HL-60 (cell line): ENCODE data around the gene XIRP1.

ENCODE experiments used
- DNase-seq, 2 experiments: peaks; one replicate each; pipeline ENCODE4 v3.0.0-alpha.2; 2010 to 2020; ENCODE audit warnings: low read depth in 1 of 2, low spot score in 1 of 2
- H3K27ac ChIP-seq: fragments of 250-450 bp; sonication (Bioruptor Pico); replicated peaks from 2 replicates; pipeline ENCODE4 v1.5.1; 2020; ENCODE audit warnings: mild to moderate bottlenecking, moderate library complexity
- H3K27me3 ChIP-seq: fragments of 250-450 bp; sonication (Bioruptor Pico); 2 replicates; pipeline ENCODE4 v1.5.1; 2021; ENCODE audit warnings: mild to moderate bottlenecking, moderate library complexity; ENCODE audit not compliant: insufficient read depth, poor library complexity, severe bottlenecking
- H3K4me3 ChIP-seq: replicated peaks from 2 replicates; pipeline ENCODE4 v1.5.1; 2011; ENCODE audit warnings: mild to moderate bottlenecking, control low read depth, low read length; ENCODE audit not compliant: insufficient read depth
- CTCF ChIP-seq: IDR thresholded peaks from one replicate; pipeline ENCODE4 v1.5.1; 2011; ENCODE audit warnings: low read length, control low read depth, inconsistent platforms; ENCODE audit not compliant: insufficient read depth
- GABPA ChIP-seq: IDR thresholded peaks from 2 replicates; pipeline ENCODE4 v1.6.1; 2012; ENCODE audit warnings: low read depth
- POLR2AphosphoS5 ChIP-seq: IDR thresholded peaks from 2 replicates; pipeline ENCODE4 v1.6.1; 2012; ENCODE audit warnings: low read depth
- REST ChIP-seq: IDR thresholded peaks from 2 replicates; pipeline ENCODE4 v1.6.1; 2012; ENCODE audit warnings: low read depth; ENCODE audit not compliant: insufficient replicate concordance
- SPI1 ChIP-seq: IDR thresholded peaks from 2 replicates; pipeline ENCODE4 v1.6.1; 2012; ENCODE audit warnings: low read depth, mild to moderate bottlenecking, borderline replicate concordance

The XIRP1 gene

GRCh38 chr3:39149059-39149455, 43.3 kb downstream of the XIRP1 start:
- Histone ChIP-seq H3K4me3 (no peak overlapping the region), H3K27me3 (no peaks in the 10 kb centered on the region), H3K27ac (peak overlapping the region; percentile 88)
- no peak for DNase-seq
- no peak for TF ChIP-seq CTCF
- no peak for TF ChIP-seq SPI1
- TF ChIP-seq POLR2AphosphoS5, result no peak
- TF ChIP-seq REST, result no peak
- TF ChIP-seq GABPA, result no peak

- Histone ChIP-seq H3K27ac (peak overlapping the region; percentile 88), H3K4me3 (no peak overlapping the region), H3K27me3 (no peaks in the 10 kb centered on the region)
- peak in 1 of 2 experiments; percentile 70 for DNase-seq
- TF ChIP-seq CTCF (no peak), SPI1 (peak; percentile 64; the same call in 1 of the 2 replicates)
Measured at GRCh38 chr3:39148435-39149058, 43.8 kb downstream of the XIRP1 start.

GRCh38 chr3:39147711-39148434, 44.5 kb downstream of the XIRP1 start:
- Histone ChIP-seq H3K4me3 (peak overlapping the region; percentile 2), H3K27me3 (no peaks in the 10 kb centered on the region), H3K27ac (peak overlapping the region; percentile 88)
- peak; percentile 40; the same call in 1 of the 2 replicates for TF ChIP-seq SPI1
- TF ChIP-seq CTCF, result no peak
- no peak for TF ChIP-seq GABPA
- peak; percentile 46 for TF ChIP-seq POLR2AphosphoS5
- peak; percentile 16 for TF ChIP-seq REST
- DNase-seq, result peak in 1 of 2 experiments; percentile 86
